Caco-2 (cell line): ENCODE data around the gene KBTBD13. TPM values are rescaled to one million over a fixed set of nuclear protein-coding genes. Genes with fewer than 3 reads are reported as not detected.
"Not testable (repeated sequence)": the region's sequence is repeated elsewhere in the genome, so short reads cannot be mapped to it uniquely, and the experiment has no call there.

Source experiments
- BruUV-seq: library from RNA; stranded (reverse); fragments of 400-500 nt; replicated peaks from 2 replicates; lab custom pipeline; 2021; lab: Mats Ljungman, UMichigan
- CTCF ChIA-PET: fragments of 300-600 bp; sonication (Branson Sonifier 250); formaldehyde crosslinking; loops from one replicate; lab custom pipeline; 2022; ENCODE audit warnings: antibody characterized with exemption; lab: Charles Lee
- POLR2A ChIA-PET: fragments of 300-600 bp; sonication (Branson Sonifier 250); formaldehyde crosslinking; loops from one replicate; lab custom pipeline; 2022; ENCODE audit warnings: antibody characterized with exemption; lab: Charles Lee
- DNase-seq, 2 experiments: peaks; one replicate each; pipeline versions ENCODE4 v3.0.0 to v3.0.0-alpha.2; 2020 to 2022
- H3K27me3 ChIP-seq: replicated peaks from 2 replicates; pipeline ENCODE4 v1.6.0; 2011; ENCODE audit warnings: low read length; ENCODE audit not compliant: control insufficient read depth, insufficient read depth
- H3K36me3 ChIP-seq: 2 replicates; pipeline ENCODE4 v1.5.1; 2011; ENCODE audit warnings: low read length; ENCODE audit not compliant: control insufficient read depth, insufficient read depth
- H3K4me1 ChIP-seq: fragments of 250-450 bp; sonication (Bioruptor Pico); 2 replicates; pipeline ENCODE4 v1.5.1; 2020; ENCODE audit warnings: mild to moderate bottlenecking
- H3K4me3 ChIP-seq: 2 replicates; pipeline ENCODE4 v1.5.1; 2011; ENCODE audit warnings: low read depth, mild to moderate bottlenecking, control low read depth, low read length
- H3K9me3 ChIP-seq: fragments of 250-450 bp; sonication (Bioruptor Pico); 2 replicates; pipeline ENCODE4 v1.5.1; 2020; ENCODE audit warnings: mild to moderate bottlenecking, moderate library complexity
- H3K27ac Mint-ChIP-seq: one replicate; pipeline ENCODE4 v1.8.0; 2022; ENCODE audit warnings: mixed read lengths; ENCODE audit not compliant: unreplicated experiment
- H3K27me3 Mint-ChIP-seq: one replicate; pipeline ENCODE4 v1.8.0; 2022; ENCODE audit warnings: mixed read lengths; ENCODE audit not compliant: insufficient read depth, unreplicated experiment
- H3K36me3 Mint-ChIP-seq: one replicate; pipeline ENCODE4 v1.8.0; 2022; ENCODE audit warnings: mild to moderate bottlenecking, mixed read lengths; ENCODE audit not compliant: insufficient read depth, unreplicated experiment
- H3K4me1 Mint-ChIP-seq: one replicate; pipeline ENCODE4 v1.8.0; 2022; ENCODE audit warnings: low read depth, mixed read lengths; ENCODE audit not compliant: unreplicated experiment
- H3K4me3 Mint-ChIP-seq: one replicate; pipeline ENCODE4 v1.8.0; 2022; ENCODE audit warnings: mild to moderate bottlenecking, moderate library complexity, mixed read lengths; ENCODE audit not compliant: unreplicated experiment
- H3K9me3 Mint-ChIP-seq: one replicate; pipeline ENCODE4 v1.8.0; 2022; ENCODE audit warnings: mixed read lengths; ENCODE audit not compliant: unreplicated experiment
- intact Hi-C: fragments of 100-400 bp; cut with micrococcal nuclease; formaldehyde crosslinking; loops from one replicate; pipeline ENCODE4 v1.10.0; 2022; ENCODE audit not compliant: unreplicated experiment
- total RNA-seq: library from RNA; stranded (reverse); gene quantifications from 2 replicates; pipeline ENCODE4 v1.2.3, GENCODE V29; 2022
- TF ChIP-seq, protein P1 (sequence below), 2 experiments: fragments of 200-600 bp in 1 of 2; IDR thresholded peaks; 1 replicate in 1 of 2; 2 replicates in 1 of 2; pipeline versions ENCODE4 v1.5.1 to v1.8.0; 2011 to 2022; ENCODE audit warnings: antibody characterized with exemption in 1 of 2, control low read depth in 1 of 2, inconsistent platforms in 1 of 2, low read depth in 1 of 2, low read length in 1 of 2, mild to moderate bottlenecking in 1 of 2, moderate library complexity in 1 of 2; ENCODE audit not compliant: insufficient read depth in 1 of 2, severe bottlenecking in 1 of 2, unreplicated experiment in 1 of 2

KBTBD13 gene
- total RNA-seq, 1 experiment from 2014 or later, result not detected

DNA sequence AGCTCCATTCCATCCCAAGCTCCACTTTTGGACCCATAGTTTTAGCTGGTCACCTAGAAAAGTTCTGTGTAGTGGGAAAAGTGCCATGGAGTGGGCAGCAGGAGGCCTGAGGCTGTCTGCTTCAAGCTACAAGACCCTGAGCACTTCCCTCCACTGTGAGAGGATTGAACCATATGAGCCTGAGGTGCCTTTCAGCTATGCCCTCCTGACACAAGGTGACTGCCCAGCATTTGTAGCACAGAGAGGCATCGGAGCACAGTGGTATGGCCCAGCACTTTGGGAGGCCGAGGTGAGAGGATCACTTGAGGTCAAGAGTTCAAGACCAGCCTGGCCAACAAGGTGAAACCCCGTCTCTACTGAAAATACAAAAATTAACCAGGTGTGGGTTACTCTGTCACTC is 3.9 kb upstream of the KBTBD13 start:
- CTCF ChIA-PET, result no interaction called here
- no TSS peak for BruUV-seq
- intact Hi-C loops, result no loop called here
- no peaks in the 10 kb centered on the region for H3K4me1 ChIP-seq
- POLR2A ChIA-PET, result no interaction called here
- no peak for DNase-seq
- Mint-ChIP-seq H3K4me1 (no peaks in the 10 kb centered on the region), H3K4me3 (no peak overlapping the region), H3K9me3 (no peaks in the 10 kb centered on the region), H3K36me3 (no peaks in the 10 kb centered on the region), H3K27ac (no peak overlapping the region), H3K27me3 (no peaks in the 10 kb centered on the region)
- no peaks in the 10 kb centered on the region for H3K36me3 ChIP-seq
- H3K27me3 ChIP-seq, result no peaks in the 10 kb centered on the region
- no peak overlapping the region for H3K4me3 ChIP-seq
- TF ChIP-seq, protein P1, sequence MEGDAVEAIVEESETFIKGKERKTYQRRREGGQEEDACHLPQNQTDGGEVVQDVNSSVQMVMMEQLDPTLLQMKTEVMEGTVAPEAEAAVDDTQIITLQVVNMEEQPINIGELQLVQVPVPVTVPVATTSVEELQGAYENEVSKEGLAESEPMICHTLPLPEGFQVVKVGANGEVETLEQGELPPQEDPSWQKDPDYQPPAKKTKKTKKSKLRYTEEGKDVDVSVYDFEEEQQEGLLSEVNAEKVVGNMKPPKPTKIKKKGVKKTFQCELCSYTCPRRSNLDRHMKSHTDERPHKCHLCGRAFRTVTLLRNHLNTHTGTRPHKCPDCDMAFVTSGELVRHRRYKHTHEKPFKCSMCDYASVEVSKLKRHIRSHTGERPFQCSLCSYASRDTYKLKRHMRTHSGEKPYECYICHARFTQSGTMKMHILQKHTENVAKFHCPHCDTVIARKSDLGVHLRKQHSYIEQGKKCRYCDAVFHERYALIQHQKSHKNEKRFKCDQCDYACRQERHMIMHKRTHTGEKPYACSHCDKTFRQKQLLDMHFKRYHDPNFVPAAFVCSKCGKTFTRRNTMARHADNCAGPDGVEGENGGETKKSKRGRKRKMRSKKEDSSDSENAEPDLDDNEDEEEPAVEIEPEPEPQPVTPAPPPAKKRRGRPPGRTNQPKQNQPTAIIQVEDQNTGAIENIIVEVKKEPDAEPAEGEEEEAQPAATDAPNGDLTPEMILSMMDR (IDR thresholded peaks at IDR 0.05; ENCODE audit: insufficient read depth in 1 of 2, low read depth in 1 of 2, low read length in 1 of 2, severe bottlenecking in 1 of 2, unreplicated experiment in 1 of 2), result no peak
- H3K9me3 ChIP-seq, result peaks cover 4% of the 10 kb centered on the region; the same call in 1 of the 2 replicates

DNA sequence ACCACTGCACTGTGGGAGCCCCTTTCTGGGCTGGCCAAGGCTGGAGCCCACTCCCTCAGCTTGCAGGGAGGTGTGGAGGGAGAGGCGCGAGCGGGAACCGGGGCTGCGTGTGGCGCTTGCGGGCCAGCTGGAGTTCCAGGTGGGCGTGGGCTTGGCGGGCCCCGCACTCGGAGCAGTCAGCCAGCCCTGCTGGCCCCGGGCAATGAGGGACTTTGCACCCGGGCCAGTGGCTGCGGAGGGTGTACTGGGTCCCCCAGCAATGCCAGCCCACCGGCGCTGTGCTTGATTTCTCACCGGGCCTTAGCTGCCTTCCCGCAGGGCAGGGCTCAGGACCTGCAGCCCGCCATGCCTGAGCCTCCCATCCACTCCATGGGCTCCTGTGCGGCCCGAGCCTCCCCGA is 1.6 kb upstream of the KBTBD13 start:
- H3K36me3 Mint-ChIP-seq, BruUV-seq, H3K27ac Mint-ChIP-seq, H3K36me3 ChIP-seq, H3K27me3 Mint-ChIP-seq, H3K27me3 ChIP-seq, CTCF ChIA-PET, H3K4me1 ChIP-seq, intact Hi-C loops, H3K4me1 Mint-ChIP-seq, POLR2A ChIA-PET, H3K9me3 ChIP-seq, H3K4me3 ChIP-seq, H3K4me3 Mint-ChIP-seq, DNase-seq, H3K9me3 Mint-ChIP-seq: not testable (repeated sequence)

DNA sequence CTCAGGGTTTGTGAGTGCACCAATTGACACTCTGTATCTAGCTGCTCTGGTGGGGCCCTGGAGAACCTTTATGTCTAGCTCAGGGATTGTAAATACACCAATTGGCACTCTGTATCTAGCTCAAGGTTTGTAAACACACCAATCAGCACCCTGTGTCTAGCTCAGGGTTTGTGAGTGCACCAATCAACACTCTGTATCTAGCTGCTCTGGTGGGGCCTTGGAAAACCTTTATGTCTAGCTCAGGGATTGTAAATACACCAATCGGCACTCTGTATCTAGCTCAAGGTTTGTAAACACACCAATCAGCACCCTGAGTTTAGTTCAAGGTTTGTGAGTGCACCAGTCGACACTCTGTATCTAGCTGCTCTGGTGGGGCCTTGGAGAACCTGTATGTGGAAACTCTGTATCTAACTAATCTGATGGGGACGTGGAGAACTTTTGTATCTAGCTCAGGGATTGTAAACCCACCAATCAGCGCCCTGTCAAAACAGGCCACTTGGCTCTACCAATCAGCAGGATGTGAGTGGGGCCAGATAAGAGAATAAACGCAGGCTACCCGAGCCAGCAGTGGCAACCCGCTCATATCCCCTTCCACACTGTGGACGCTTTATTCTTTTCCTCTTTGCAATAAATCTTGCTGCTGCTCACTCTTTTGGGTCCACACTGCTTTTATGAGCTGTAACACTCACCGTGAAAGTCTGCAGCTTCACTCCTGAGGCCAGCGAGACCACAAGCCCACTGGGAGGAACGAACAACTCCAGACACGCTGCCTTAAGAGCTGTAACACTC is 745 bp upstream of the KBTBD13 start:
- CTCF ChIA-PET, H3K27me3 ChIP-seq, BruUV-seq, H3K9me3 Mint-ChIP-seq, H3K27me3 Mint-ChIP-seq, H3K4me3 ChIP-seq, H3K36me3 ChIP-seq, H3K36me3 Mint-ChIP-seq, DNase-seq, H3K4me1 ChIP-seq, H3K4me3 Mint-ChIP-seq, H3K4me1 Mint-ChIP-seq, H3K9me3 ChIP-seq, intact Hi-C loops, POLR2A ChIA-PET, H3K27ac Mint-ChIP-seq: not testable (repeated sequence)

DNA sequence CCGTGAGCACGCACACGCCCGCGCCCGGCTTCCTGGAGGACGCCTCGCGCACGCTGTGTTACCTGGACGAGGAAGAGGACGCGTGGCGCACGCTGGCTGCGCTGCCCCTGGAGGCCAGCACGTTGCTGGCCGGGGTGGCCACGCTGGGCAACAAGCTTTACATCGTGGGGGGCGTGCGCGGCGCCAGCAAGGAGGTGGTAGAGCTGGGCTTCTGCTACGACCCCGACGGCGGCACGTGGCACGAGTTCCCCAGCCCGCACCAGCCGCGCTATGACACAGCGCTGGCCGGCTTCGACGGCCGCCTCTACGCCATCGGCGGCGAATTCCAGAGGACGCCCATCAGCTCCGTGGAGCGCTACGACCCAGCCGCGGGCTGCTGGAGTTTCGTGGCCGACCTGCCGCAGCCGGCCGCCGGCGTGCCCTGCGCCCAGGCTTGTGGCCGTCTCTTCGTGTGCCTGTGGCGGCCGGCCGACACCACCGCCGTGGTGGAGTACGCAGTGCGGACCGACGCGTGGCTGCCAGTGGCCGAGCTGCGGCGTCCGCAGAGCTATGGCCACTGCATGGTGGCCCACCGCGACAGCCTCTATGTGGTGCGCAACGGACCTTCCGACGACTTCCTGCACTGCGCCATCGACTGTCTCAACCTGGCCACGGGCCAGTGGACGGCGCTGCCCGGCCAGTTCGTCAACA is 890 bp downstream of the KBTBD13 start:
- Histone ChIP-seq H3K36me3 (no peaks in the 10 kb centered on the region), H3K27me3 (no peaks in the 10 kb centered on the region), H3K4me3 (no peak overlapping the region), H3K4me1 (peaks cover under 1% of the 10 kb centered on the region), H3K9me3 (peaks cover 4% of the 10 kb centered on the region; the same call in 1 of the 2 replicates)
- intact Hi-C loops, result no loop called here
- CTCF ChIA-PET, result no interaction called here
- Mint-ChIP-seq H3K36me3 (no peaks in the 10 kb centered on the region), H3K4me1 (peaks cover 8% of the 10 kb centered on the region), H3K27me3 (no peaks in the 10 kb centered on the region), H3K9me3 (no peaks in the 10 kb centered on the region), H3K4me3 (no peak overlapping the region), H3K27ac (no peak overlapping the region)
- POLR2A ChIA-PET, result no interaction called here
- no peak for DNase-seq
- BruUV-seq, result no TSS peak
- TF ChIP-seq, protein P1 (IDR thresholded peaks at IDR 0.05; ENCODE audit: insufficient read depth in 1 of 2, low read depth in 1 of 2, low read length in 1 of 2, severe bottlenecking in 1 of 2, unreplicated experiment in 1 of 2), result no peak
